ENCODE measurements around the gene SLC5A11.
"Not testable (repeated sequence)": the region's sequence is repeated elsewhere in the genome, so short reads cannot be mapped to it uniquely, and the experiment has no call there.

The SLC5A11 gene, protein sequence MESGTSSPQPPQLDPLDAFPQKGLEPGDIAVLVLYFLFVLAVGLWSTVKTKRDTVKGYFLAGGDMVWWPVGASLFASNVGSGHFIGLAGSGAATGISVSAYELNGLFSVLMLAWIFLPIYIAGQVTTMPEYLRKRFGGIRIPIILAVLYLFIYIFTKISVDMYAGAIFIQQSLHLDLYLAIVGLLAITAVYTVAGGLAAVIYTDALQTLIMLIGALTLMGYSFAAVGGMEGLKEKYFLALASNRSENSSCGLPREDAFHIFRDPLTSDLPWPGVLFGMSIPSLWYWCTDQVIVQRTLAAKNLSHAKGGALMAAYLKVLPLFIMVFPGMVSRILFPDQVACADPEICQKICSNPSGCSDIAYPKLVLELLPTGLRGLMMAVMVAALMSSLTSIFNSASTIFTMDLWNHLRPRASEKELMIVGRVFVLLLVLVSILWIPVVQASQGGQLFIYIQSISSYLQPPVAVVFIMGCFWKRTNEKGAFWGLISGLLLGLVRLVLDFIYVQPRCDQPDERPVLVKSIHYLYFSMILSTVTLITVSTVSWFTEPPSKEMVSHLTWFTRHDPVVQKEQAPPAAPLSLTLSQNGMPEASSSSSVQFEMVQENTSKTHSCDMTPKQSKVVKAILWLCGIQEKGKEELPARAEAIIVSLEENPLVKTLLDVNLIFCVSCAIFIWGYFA

DNA sequence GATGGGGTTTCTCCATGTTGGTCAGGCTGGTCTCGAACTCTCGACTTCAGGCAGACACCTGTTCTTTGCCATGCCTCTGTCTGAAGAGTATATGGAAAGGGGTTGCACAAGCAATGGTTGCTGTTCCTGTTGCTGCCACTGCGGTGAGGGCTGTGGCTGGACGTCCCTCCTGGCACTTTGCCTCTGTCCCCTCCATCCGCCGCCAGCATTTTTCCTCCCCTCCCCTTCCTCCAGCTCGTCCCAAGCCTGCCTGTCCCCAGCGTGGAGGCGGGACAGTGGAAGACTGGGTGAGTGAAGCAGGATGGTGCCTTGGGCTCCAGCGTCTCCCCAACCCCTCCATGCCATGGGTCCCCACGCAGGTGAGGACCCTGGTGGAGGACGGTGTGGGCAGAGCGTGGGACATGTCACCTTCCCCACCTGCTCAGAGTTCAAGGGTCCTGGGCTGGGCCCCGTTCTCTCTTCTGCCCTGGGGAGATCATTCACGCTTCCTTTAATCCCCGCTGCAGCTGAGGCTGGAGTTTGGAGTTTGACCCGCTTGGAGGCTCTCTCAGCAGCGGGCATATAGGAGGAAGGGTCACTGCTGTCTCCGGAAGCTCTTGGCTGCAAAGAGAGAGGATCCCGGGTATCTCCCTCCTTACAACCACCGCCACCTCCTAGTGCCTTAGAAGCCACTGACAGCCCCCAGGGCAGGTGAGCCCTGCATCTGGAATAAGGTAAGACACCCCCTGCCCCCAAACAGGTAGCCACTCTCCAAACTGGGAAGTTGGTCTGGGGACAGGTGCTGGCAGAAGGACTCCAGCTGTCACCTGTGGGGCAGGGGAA is at the start of gene SLC5A11:
Gene SLC5A11, plus strand, starts transcription at position 238 of the 822 bp plus-strand sequence. CDS start 12,681 bp downstream, outside the sequence.
- DNase-seq = no peak

DNA sequence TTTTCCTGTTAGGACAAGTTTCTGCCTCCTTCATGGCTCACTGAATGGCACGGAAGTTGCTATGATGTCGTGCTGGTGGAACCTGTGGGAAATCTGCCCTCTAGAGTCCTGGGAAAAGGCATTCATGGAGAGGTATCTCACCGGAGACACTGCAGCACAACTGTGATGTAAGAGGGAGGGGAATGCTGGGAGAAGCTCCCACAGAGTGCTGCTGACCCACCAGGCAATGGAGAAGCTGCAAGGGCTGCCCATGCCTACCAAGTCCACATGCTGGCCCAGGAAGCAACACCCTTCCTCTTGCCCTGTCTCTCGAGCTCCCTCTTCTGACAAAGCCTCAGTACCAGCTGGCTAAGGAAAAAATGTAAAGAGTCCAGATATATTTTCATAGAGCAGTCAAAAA is 45.2 kb upstream of the SLC5A11 start:
- DNase-seq = no peak

DNA sequence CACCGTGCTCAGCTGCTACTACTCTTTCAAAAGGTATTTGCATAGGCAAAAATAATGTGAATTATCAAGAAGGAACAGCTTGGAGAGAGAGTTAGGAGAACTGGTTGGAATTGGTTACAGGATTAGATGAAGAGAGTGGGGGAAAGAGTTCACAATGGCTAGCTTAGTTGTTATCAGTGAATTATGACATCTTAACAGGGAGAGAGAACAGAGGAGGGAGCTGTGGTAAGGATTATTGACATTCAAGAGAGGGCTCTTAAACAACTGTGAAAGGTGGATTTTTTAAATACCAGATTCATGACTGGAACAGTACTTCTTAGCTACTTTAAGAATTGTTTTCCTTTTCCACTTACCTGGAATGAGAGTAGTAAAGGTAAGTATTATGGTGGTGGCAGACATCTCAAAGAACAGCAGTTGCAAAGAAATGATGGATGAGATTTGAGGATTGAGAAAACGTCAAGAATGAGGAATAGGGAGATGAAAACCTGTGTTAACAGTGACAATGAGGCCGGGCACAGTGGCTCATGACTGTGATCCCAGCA is 43.9 kb upstream of the SLC5A11 start:
- no peak for DNase-seq

DNA sequence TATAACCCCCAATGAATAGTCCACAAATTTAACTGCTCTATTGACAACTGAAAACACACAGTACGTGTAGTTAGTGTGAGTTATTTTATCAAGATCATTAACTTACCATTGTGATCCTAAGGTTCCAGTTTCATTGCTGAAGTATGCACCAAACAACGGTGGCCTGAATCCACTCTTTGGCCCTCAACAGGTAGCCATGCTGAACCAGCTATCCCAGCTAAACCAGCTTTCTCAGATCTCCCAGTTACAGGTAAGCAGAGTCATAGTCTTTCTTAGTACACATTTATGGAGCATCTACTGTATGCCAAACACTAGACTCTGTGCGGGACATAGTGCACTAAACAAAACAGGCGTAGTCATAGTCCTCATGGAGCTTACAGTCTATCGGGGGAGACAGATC is 40.3 kb upstream of the SLC5A11 start:
- DNase-seq = no peak

DNA sequence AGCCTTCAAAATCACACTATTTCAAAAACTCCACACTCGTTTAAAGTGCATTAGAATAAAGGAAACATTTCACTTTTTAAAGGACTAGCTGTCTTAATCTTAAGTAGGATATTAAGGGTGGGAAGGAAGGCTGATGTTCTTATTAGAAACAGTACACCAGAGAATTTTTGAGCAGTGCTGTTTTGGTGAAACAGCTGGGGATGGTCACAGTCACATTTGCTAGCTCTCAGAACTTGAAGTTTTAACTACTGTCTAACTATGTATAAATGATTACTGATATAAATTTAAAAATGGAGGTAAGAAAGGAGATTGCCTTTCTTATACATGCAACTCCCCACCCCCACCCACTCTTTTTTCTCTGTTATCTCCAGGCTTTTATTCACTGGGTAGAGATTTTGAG is 38.5 kb upstream of the SLC5A11 start:
- no peak for DNase-seq

DNA sequence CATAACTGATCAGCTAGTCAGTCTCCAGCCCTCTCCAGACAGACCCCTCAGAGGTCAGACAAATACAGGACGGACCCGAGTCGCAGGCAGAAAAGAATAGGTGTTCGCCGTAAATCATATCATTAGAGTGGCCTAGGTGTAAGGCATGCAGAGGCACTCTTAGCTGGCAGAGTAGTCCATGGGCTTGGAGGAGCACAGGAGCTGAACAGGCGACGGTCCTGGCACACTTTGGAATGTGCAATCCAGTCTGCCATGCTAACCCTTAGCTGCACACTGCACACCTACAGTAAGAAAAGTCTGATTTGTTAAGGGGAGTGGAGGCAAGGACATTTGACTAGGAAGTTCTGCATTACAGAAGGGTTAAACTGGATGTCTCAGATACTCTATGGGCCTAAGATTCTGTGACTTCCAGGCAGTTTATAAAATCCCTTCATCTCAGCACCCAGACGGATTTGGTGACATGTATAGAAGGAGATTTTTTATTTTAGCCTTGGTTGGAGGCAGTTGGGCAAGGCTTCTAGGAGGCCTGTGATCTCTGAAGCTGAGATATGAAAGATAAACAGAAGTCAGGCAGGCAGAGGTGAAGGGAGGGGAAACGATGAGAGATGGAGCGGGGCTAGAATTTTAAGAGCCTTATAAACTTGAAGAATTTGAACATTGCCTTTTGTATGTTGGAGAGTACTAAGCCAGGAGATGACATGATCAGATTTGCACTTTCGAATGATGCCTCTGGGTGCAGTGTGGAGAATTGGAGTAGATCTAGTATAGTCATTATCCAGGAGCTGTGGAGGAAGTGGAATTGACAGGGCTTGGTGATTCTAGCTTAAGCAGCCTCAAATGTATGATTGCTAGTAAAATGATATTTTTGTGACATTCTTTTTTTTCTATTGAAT is 34.6 kb upstream of the SLC5A11 start:
- DNase-seq = no peak

DNA sequence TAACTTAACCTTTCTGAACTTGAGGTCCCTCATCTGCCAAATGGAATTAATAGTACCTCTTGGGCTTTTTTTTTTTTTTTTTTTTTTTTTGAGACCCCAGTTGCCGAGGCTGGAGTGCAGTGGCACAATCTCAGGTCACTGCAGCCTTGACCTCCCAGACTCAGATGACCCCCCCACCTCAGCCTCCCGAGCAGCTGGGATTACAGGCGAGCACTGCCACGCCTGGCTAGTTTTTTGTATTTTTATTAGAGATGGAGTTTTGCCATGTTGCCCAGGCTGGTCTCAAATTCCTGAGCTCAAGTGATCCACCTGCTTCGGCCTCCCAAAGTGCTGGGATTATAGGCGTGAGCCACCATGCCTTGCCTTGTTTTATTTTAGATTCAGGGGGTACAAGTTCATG is 33.0 kb upstream of the SLC5A11 start:
- DNase-seq = not testable (repeated sequence)

DNA sequence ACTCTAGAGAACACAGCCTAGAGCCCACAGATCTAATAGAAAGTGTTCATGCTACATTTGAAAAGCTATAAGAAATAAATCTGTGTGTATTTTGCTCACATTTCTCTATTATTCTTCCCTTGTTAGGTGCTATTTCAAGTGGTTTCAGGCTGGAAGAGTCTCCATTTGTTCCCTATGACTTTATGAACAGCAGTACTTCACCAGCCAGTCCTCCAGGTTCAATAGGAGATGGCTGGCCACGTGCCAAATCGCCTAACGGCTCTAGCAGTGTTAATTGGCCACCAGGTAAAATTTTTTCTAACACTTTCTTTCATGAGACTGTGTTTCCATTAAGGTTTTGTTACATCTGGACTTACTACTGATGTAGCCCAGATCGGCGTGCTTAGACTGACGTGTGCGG is 30.7 kb upstream of the SLC5A11 start:
- DNase-seq = no peak

DNA sequence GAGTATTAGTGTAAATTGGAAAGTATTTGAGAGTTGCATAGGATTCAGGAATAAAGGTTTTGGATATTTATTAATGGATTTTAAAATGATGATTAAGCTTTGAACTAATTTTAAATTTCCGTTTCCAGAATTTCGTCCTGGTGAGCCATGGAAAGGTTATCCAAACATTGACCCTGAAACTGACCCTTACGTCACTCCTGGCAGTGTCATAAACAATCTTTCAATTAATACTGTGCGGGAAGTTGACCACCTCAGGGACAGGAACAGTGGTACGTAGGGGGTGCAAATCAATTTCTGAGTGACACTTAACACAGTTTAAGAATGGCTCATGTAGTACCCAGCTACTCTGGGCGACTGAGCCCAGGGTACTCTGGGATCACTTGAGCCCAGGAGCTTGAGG is 29.1 kb upstream of the SLC5A11 start:
- no peak for DNase-seq

DNA sequence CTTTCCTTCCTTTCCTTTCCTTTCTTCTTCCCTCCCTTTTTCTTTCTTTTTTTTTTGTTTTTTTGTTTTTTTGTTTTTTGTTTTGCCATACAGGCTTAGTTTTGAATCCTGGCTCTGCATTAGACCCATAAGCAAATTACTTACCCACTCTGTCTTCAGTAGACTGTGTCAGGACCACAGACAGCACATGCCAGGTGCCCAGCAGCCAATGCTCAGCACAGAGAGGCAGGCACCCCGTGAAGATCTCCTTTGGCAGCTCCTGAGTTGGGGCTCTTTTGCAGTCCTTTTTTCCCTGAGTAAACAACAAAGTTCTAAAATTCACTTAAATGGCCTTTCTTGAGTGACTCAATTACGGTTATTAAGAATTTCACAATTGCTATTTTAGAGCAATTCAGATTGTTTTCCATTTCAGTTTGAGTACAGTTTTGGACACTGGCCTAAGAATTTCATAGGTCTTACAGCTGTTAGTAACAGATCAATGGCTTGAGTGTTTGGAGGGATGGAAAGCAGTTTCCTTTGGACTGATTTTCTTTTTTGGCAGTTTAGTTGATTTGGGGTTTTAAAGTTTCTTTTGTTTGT is 26.2 kb upstream of the SLC5A11 start:
- no peak for DNase-seq

DNA sequence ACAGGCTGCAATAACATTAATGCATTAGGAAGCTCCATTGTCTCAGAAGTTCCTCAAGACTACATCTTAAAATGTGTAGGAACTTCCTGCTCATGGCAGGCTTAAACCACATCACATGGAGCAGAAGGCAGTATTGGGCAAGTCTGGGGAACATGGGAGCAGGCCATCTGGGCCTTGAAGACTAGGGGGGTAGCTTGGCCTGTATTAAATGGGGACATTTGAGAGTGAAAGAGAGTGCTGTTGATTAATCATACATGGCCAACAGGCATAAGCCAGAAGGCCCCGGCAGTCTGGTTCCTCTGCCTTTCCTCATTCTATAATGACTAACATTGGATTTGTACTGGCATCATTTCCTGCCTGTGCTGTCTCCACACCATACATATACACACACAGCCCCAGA is 25.2 kb upstream of the SLC5A11 start:
- no peak for DNase-seq

DNA sequence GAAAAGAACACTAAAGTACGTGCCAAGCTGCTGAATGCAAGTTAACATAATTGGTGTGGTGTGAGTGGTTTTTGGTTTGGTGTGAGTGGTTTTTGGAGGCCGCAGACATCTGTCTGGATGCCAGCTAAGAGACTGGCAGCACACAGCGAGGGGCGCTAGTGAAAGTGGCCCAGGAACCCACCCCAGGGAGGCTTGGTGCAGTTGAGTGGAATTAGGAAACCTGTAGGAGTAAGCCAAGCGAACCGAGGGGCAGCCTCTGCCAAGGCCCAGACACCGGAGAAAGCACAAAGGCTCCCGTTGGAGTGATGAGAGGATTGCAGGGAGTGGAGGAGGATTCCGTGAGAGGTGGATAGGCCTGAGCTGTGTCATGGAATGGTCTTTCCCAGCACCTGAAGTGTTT is 24.6 kb upstream of the SLC5A11 start:
- no peak for DNase-seq

DNA sequence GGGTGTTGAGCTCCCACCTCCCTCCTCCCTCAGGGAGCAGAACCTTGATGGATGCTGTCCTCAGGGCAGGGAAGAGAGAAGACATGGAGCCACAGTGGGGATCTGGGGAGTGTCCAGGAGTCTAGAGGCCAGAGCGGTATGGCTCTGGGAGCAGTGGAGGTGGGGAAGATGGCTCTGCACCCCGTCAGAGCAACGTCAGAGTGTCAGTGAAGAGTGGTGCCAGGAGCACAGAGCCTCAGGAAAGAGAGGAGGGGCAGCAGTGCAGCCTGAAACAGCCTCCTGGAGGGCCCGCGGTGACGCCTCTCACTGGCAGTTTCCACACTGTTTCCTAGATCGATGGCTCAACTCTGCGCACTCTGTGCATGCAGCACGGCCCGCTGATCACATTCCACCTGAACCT is 23.2 kb upstream of the SLC5A11 start:
- no peak for DNase-seq

DNA sequence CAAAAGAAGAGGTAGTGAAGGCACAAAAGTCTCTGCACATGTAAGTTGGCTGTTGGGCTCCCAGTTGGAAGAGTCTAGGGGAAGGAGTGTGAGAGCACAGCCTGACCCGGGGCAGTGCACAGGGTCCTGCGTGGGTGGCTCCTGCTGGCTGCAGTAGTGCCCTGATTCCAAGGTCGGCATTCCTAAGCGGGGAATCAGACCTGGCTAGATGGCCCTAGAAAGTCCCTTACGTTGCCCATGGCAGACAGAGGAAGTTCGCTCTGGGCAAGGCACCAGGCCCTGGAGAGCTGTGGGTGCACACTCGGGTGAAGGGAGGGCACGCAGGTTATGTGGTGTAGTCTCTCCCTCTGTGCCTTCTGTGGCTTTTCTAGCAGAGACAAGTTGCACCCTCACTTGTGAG is 22.8 kb upstream of the SLC5A11 start:
- no peak for DNase-seq

DNA sequence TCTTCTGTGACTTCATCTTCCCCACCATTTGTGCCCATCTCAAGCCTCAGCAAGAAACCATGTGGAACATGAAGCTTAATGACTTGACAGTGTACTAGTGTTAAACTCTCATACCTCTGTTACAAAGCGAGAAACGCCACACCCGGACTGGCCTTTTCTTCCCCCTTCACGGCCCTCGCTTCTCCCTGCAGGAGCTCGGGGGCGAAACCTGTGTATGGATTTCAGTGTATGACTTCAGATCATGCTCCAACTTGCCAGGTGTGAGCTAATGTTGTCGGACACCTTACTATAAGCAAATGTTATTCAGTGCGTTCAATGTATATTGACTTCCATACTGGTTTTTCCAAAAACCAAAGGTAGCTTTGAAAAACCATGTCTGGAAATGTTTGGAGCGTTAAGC is 20.1 kb upstream of the SLC5A11 start:
- no peak for DNase-seq

DNA sequence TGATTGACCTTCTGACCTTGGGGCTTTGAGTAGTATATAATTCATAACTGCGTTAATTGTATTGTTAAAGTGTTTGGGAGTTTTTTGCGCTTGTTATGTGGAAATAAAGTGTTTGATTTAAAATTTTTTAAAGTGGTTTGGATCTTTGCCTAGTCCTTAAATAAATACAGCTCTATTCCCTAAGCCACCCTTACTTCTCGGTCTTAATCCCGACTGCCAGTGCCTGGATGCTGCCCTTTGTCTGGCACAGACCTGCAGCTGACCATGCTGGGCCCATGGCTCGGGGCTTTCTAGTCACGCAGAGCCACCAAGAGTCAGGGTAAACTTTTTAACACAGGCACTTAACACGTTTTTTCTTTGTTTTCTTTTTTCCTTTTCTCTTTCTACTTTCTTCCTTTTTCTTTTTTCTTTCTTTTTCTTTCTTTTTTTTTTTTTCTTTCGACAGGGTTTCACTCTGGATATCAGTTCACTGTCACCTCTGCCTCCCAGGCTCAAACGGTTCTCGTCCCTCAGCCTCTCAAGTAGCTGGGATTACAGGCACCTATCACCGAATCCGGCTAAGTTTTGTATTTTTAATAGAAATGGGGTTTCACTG is 19.6 kb upstream of the SLC5A11 start:
- DNase-seq = no peak

DNA sequence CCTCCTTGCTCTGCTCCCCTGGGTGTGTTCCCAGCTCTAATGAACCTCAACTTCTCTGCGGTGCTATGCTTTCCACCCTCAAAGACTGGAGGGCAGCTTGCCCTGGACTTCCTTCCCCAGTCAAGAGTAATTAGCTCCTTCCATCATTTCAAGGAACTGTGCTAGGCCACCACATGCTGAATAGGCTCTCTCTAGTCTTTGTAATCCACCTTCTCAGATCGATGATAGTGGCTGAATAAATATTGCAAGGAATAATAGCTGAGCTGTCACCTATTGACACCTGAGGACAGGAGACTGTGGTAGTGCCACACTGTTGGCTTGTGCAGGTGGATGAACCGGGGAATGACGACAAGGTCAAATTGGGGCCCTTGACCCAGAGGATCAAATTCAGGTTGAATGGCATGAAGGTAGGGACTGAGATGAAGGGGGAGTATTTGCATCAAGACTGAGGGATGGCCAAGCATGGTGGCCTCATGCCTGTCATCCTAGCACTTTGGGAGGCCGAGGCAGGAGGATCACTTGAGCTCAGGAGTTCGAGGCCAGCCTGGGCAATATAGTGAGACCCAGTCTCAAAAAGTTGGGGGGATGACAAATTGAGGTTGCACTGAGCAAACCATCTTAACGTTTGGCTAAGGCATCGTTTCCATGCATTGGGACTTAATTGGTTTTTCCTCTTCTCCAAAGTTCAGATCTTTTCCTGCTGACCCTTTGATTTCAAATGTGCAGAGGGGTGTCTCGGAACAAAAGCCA is 18.8 kb upstream of the SLC5A11 start:
- no peak for DNase-seq

DNA sequence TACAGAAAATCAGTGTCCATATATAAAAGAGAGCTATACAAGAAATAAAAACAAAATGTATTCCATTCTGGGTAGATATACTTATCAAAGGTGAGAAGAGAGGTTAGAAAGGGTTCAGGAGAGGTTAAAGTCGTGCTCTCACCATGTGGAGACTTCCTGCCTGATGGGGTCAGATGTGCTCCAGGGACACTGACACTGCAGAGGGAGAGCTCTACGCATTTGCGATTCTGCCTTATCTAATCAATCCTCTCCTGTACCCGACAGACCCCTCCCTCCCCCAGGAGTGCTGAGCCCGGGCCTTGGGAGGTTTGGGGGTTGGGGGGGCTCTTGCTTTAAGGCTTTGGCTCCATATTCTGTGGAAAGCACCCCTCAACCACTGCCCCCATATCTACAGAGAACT is 16.6 kb upstream of the SLC5A11 start:
- DNase-seq = no peak

DNA sequence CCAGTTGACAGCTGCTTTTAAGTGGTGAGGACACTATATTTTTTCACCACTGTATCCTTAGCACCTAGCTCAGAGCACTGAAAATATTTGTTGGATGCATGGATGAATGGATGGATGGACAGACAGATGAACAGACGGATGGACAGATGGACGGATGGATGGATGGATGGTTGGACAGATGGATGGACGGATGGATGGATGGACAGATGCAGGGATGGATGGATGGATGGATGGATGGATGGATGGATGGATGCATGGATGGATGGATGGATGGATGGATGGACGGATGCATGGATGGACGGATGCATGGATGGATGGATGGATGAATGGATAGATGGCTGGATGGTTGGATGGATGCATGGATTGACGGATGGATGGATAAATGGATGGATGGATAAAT is 12.4 kb upstream of the SLC5A11 start:
- DNase-seq = no peak

DNA sequence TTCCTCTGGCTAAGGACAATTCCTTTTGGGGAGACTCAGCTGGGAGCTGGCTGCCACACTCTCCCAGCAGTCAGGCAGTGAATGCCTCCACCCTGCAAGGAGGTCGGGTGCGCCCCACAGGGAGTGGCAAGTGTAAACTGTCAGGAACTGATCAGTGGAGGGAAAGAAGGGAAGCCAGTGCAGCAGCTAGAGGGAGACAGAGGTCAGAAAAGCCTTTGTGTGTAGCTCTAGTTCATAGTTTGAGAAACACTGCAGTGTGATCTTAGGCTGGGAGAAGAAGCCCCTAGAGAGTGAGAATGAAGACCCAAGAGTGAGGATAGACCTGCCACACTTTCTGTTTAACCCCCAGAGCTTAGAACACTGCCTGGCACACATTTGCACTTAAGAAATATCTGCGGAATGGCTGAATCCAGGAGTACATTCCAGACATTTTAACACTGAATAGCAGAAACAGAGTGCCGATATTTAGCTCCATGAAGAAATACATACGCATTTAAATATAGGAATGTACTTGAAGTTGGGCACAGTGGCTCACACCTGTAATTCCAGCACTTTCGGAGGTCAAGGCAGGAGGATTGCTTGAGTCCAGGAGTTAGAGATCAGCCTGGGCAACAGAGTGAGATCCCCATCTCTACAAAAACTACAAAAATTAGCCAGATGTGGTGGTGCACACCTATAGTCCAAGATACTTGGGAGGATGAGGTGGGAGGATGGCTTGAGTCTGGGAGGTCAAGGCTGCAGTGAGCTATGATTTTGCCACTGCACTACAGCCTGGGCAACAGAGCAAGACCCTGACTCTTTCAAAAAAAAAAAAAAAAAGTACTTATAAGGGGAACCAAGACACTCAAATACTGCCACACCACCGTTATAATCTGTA is 11.1 kb upstream of the SLC5A11 start:
- DNase-seq = peak; percentile 13

Measured in activated CD4-positive, alpha-beta T cell treated with anti-CD3 and anti-CD28 coated beads, Interleukin-2, Interleukin-6, amounts not matched to agents 100 ng/mL and 50 ng/mL, durations not matched to agents 16 hours and 8 hours (primary cell).